ENCODE measurements around the gene MTCL1. TPM values are rescaled to one million over a fixed set of nuclear protein-coding genes. Genes with fewer than 3 reads are reported as not detected.

Gene MTCL1
- total RNA-seq, 1 donor from 2014 or later, result 2.9 TPM

DNA sequence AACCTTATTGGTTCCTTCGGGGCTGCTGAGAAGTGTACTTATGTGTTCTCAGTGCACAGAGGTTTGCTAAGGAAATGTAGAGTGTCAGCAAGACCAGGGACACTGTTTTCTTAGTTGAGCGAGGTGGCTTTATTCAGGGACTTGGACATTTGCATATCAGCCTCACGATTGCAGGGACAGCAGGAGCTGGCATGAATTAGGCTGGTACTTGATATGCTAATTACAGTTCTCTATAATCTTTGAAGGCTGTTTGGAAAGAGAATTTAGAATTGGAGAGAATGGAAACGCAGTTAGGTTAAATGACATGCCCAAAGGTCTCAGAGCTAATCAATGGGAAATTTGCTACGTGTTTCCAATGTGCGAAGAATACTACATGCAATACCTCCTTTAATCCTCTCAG lies 18.7 kb upstream of the MTCL1 start:
- no peaks in the 10 kb centered on the region for H3K9me3 Mint-ChIP-seq
- intact Hi-C loops (cut with micrococcal nuclease), result no loop called here
- no peaks in the 10 kb centered on the region for H3K4me1 Mint-ChIP-seq
- POLR2A ChIA-PET, result no interaction called here
- no peak overlapping the region for H3K4me3 Mint-ChIP-seq
- DNase-seq (no peak), ATAC-seq (ENCODE audit: low read depth) (no peak)
- TF ChIP-seq, protein P1, sequence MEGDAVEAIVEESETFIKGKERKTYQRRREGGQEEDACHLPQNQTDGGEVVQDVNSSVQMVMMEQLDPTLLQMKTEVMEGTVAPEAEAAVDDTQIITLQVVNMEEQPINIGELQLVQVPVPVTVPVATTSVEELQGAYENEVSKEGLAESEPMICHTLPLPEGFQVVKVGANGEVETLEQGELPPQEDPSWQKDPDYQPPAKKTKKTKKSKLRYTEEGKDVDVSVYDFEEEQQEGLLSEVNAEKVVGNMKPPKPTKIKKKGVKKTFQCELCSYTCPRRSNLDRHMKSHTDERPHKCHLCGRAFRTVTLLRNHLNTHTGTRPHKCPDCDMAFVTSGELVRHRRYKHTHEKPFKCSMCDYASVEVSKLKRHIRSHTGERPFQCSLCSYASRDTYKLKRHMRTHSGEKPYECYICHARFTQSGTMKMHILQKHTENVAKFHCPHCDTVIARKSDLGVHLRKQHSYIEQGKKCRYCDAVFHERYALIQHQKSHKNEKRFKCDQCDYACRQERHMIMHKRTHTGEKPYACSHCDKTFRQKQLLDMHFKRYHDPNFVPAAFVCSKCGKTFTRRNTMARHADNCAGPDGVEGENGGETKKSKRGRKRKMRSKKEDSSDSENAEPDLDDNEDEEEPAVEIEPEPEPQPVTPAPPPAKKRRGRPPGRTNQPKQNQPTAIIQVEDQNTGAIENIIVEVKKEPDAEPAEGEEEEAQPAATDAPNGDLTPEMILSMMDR (IDR thresholded peaks at IDR 0.05), result no peak
- CTCF ChIA-PET, result interaction anchor here (1.3 kb wide), 1 partner anchor 10 kb away, joined by 4 read pairs; no protein-coding TSS in a partner anchor
- no peak overlapping the region for H3K27ac Mint-ChIP-seq
- H3K27me3 Mint-ChIP-seq, result no peaks in the 10 kb centered on the region
- no peaks in the 10 kb centered on the region for H3K36me3 Mint-ChIP-seq (ENCODE audit: low read depth)

- Mint-ChIP-seq H3K27me3 (no peaks in the 10 kb centered on the region), H3K4me1 (no peaks in the 10 kb centered on the region), H3K27ac (no peak overlapping the region), H3K4me3 (no peak overlapping the region), H3K9me3 (no peaks in the 10 kb centered on the region), H3K36me3 (ENCODE audit: low read depth) (no peaks in the 10 kb centered on the region)
- DNase-seq (no peak), ATAC-seq (ENCODE audit: low read depth) (no peak)
- TF ChIP-seq, protein P1 (IDR thresholded peaks at IDR 0.05), result no peak
- intact Hi-C loops (cut with micrococcal nuclease), result no loop called here
- ChIA-PET POLR2A (interaction anchor here (0.7 kb wide), 1 partner anchor 377 kb away, joined by 10 read pairs; no protein-coding TSS in a partner anchor), CTCF (interaction anchor here (1.5 kb wide), 1 partner anchor 9 kb away, joined by 4 read pairs; no protein-coding TSS in a partner anchor)
Observed at GRCh38 chr18:8688216-8688800, 17.0 kb upstream of the MTCL1 start.

- H3K27ac Mint-ChIP-seq, result no peak overlapping the region
- ChIA-PET CTCF (interaction anchor here (1.5 kb wide), 1 partner anchor 8 kb away, joined by 4 read pairs; no protein-coding TSS in a partner anchor), POLR2A (interaction anchor here (0.7 kb wide), 1 partner anchor 377 kb away, joined by 10 read pairs; no protein-coding TSS in a partner anchor)
- no peaks in the 10 kb centered on the region for H3K4me1 Mint-ChIP-seq
- intact Hi-C loops (cut with micrococcal nuclease), result no loop called here
- DNase-seq (no peak), ATAC-seq (ENCODE audit: low read depth) (no peak)
- no peaks in the 10 kb centered on the region for H3K9me3 Mint-ChIP-seq
- no peak overlapping the region for H3K4me3 Mint-ChIP-seq
- TF ChIP-seq, protein P1 (IDR thresholded peaks at IDR 0.05), result no peak
- no peaks in the 10 kb centered on the region for H3K27me3 Mint-ChIP-seq
- H3K36me3 Mint-ChIP-seq (ENCODE audit: low read depth), result no peaks in the 10 kb centered on the region
Observed at GRCh38 chr18:8688816-8689215, 16.5 kb upstream of the MTCL1 start.

DNA sequence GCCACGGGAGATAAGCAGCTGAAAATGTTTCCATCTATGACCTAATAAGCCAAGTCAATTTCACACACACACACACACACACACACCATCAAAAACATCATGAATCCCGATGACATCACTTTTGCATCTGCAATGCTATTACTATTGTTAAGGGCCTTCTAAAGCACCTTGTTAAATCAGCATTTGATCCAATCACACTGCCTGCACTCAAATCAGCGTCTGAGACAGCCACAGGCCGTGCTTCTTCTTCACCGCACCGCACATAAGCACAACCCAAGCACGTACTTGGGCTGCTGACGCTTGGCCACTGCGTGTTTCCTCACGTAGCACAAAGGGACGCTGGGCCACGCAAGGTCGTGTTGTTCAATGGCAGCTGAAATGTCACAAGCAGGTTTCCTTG lies 15.8 kb upstream of the MTCL1 start:
- Mint-ChIP-seq H3K27me3 (no peaks in the 10 kb centered on the region), H3K9me3 (no peaks in the 10 kb centered on the region), H3K36me3 (ENCODE audit: low read depth) (no peaks in the 10 kb centered on the region), H3K27ac (no peak overlapping the region), H3K4me1 (no peaks in the 10 kb centered on the region), H3K4me3 (no peak overlapping the region)
- no peak for DNase-seq
- TF ChIP-seq, protein P1 (IDR thresholded peaks at IDR 0.05), result no peak
- CTCF ChIA-PET, result no interaction called here
- POLR2A ChIA-PET, result no interaction called here
- intact Hi-C loops (cut with micrococcal nuclease), result no loop called here
- ATAC-seq (ENCODE audit: low read depth), result no peak

DNA sequence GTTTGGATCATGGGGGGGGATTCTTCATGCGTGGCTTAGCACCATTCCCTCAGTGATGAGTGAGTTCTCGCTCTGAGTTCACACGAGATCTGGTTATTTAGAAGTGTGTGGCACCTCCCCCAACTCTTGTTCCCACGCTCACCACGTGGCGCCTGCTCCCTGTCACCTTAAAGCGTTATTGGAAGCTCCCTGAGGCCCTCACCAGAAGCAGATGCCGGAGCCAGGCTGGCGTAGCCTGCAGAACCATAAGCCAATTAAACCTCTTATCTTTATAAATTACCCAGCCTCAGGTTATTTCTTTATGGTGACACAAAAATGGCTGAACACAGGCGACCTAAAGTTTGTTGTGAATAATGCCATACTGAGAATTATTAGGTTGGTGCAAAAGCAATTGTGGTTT lies 10.5 kb upstream of the MTCL1 start:
- intact Hi-C loops (cut with micrococcal nuclease), result loop anchor here (5.0 kb wide), 1 partner anchor 367 kb away; no protein-coding TSS in a partner anchor
- H3K36me3 Mint-ChIP-seq (ENCODE audit: low read depth), result no peaks in the 10 kb centered on the region
- H3K9me3 Mint-ChIP-seq, result no peaks in the 10 kb centered on the region
- DNase-seq (no peak), ATAC-seq (ENCODE audit: low read depth) (no peak)
- H3K4me3 Mint-ChIP-seq, result no peak overlapping the region
- TF ChIP-seq, protein P1 (IDR thresholded peaks at IDR 0.05), result no peak
- no peak overlapping the region for H3K27ac Mint-ChIP-seq
- H3K27me3 Mint-ChIP-seq, result no peaks in the 10 kb centered on the region
- POLR2A ChIA-PET, result no interaction called here
- H3K4me1 Mint-ChIP-seq, result peaks cover 12% of the 10 kb centered on the region
- CTCF ChIA-PET, result interaction anchor here (0.9 to 3.7 kb wide), 4 partner anchors 10 to 304 kb away, joined by 3 to 49 read pairs (median 24); partner anchors contain the start of gene MTCL1
